Hepatocyte (in vitro differentiated cells): ENCODE measurements around the gene CRX. TPM values are rescaled to one million over a fixed set of nuclear protein-coding genes. Genes with fewer than 3 reads are reported as not detected.
A peak's percentile ranks its signal among the peaks of the same experiment; 100 is the strongest.
"Not testable (repeated sequence)": the region's sequence is repeated elsewhere in the genome, so short reads cannot be mapped to it uniquely, and the experiment has no call there.

Experiments
- DNase-seq: peaks from one replicate; pipeline ENCODE4 v3.0.0-alpha.2; 2016; ENCODE audit warnings: low spot score
- H2AFZ ChIP-seq: fragments of 200-600 bp; sonication (generic); 2 replicates; pipeline ENCODE4 v1.6.0; 2016; ENCODE audit warnings: antibody characterized with exemption, mild to moderate bottlenecking
- H3K27ac ChIP-seq: fragments of 200-600 bp; sonication (generic); 2 replicates; pipeline ENCODE4 v1.5.1; 2016; ENCODE audit warnings: mild to moderate bottlenecking
- H3K27me3 ChIP-seq: fragments of 200-600 bp; sonication (generic); 2 replicates; pipeline ENCODE4 v1.6.1; 2016
- H3K36me3 ChIP-seq: fragments of 200-600 bp; sonication (generic); replicated peaks from 2 replicates; pipeline ENCODE4 v1.5.1; 2016; ENCODE audit warnings: low read depth; ENCODE audit not compliant: insufficient read depth
- H3K4me1 ChIP-seq: fragments of 200-600 bp; sonication (generic); 2 replicates; pipeline ENCODE4 v1.5.1; 2016; ENCODE audit warnings: mild to moderate bottlenecking, moderate library complexity; ENCODE audit not compliant: insufficient read depth
- H3K4me2 ChIP-seq: fragments of 200-600 bp; sonication (generic); 2 replicates; pipeline ENCODE4 v1.6.0; 2016
- H3K4me3 ChIP-seq: fragments of 200-600 bp; sonication (generic); 2 replicates; pipeline ENCODE4 v1.5.1; 2016; ENCODE audit warnings: mild to moderate bottlenecking
- H3K79me2 ChIP-seq: fragments of 200-600 bp; sonication (generic); 2 replicates; pipeline ENCODE4 v1.6.0; 2017; ENCODE audit warnings: mild to moderate bottlenecking
- H3K9me2 ChIP-seq: fragments of 200-600 bp; sonication (generic); replicated peaks from 2 replicates; pipeline ENCODE4 v1.6.0; 2017; ENCODE audit warnings: mild to moderate bottlenecking; ENCODE audit not compliant: insufficient read depth
- H3K9me3 ChIP-seq: fragments of 200-600 bp; sonication (generic); 2 replicates; pipeline ENCODE4 v1.5.1; 2016; ENCODE audit warnings: low read depth, mild to moderate bottlenecking
- H4K20me1 ChIP-seq: fragments of 200-600 bp; sonication (generic); 2 replicates; pipeline ENCODE4 v1.6.0; 2016; ENCODE audit warnings: mild to moderate bottlenecking; ENCODE audit not compliant: insufficient read depth, poor library complexity, severe bottlenecking
- CTCF ChIP-seq: fragments of 200-600 bp; sonication (generic); IDR thresholded peaks from 2 replicates; pipeline ENCODE4 v1.5.1; 2016; ENCODE audit warnings: antibody characterized with exemption, mild to moderate bottlenecking; ENCODE audit not compliant: poor library complexity
- EZH2 ChIP-seq: fragments of 200-600 bp; sonication (generic); IDR thresholded peaks from 2 replicates; pipeline ENCODE4 v1.6.1; 2016; ENCODE audit warnings: antibody characterized with exemption, mild to moderate bottlenecking, borderline replicate concordance
- EZH2phosphoT487 ChIP-seq: fragments of 200-600 bp; sonication (generic); IDR thresholded peaks from one replicate; pipeline ENCODE4 v1.6.1; 2018; ENCODE audit warnings: antibody characterized with exemption, mild to moderate bottlenecking, low read depth, moderate library complexity; ENCODE audit not compliant: unreplicated experiment, severe bottlenecking
- WGBS: methylation state at CpG from one replicate; pipeline ENCODE4 v1.1.6; 2016; ENCODE audit warnings: low lambda C conversion rate; ENCODE audit errors: missing lambda C conversion rate; 5-methylcytosine and 5-hydroxymethylcytosine counted together
- polyA plus RNA-seq: library from polyadenylated mRNA; unstranded; fragments of >200 nt; fragmentation: Nextera tagmentation; extraction: Ambion mirVana; gene quantifications from 2 replicates; pipeline ENCODE4 v1.2.1, GENCODE V29; 2016
- total RNA-seq: library from RNA; depleted of rRNA; stranded (reverse); fragments of >200 nt; gene quantifications from 2 replicates; pipeline ENCODE4 v1.2.3, GENCODE V29; 2014

The CRX gene
- total and polyA plus RNA-seq, 2 experiments from 2014 or later, result 0.15 TPM; not detected in 1

- TF ChIP-seq EZH2phosphoT487 (no peak), EZH2 (no peak)
- Histone ChIP-seq H3K27ac (no peak overlapping the region), H3K36me3 (no peaks in the 10 kb centered on the region), H2AFZ (no peak overlapping the region), H3K27me3 (no peaks in the 10 kb centered on the region), H3K4me3 (peak overlapping the region; percentile 4), H3K4me1 (peaks cover 7% of the 10 kb centered on the region), H3K79me2 (peaks cover 33% of the 10 kb centered on the region), H3K4me2 (peak overlapping the region; percentile 94), H3K9me2 (no peaks in the 10 kb centered on the region), H4K20me1 (peaks cover 3% of the 10 kb centered on the region), H3K9me3 (no peaks in the 10 kb centered on the region)
- 85% methylated on average over 4 of the region's 9 CpGs for WGBS
- DNase-seq, result no peak
These were observed 41.6 kb upstream of the CRX start for GRCh38 chr19:47780215-47780551.

DNA sequence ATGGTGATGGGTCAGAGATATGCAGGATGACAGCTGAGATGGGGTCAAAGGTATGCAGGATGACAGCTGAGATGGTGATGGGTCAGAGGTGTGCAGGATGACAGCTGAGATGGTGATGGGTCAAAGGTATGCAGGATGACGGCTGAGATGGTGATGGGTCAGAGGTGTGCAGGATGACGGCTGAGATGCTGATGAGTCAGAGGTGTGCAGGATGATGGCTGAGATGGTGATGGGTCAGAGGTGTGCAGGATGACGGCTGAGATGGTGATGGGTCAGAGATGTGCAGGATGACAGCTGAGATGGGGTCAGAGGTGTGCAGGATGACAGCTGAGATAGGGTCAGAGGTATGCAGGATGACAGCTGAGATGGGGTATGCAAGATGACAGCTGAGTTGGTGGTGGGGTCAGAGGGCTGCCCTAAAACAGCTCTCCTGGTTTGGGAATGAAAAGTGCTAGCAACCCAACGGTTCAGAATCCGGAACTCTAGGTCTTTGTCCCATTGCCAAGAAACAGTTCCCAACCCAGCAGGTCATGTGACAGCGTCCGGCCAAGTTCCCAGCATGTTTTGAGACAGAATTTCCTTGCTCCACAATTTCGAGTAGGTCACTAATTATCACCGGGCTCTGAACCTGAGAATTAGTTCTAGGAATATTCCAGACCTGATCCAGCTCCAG is 40.0 kb upstream of the CRX start:
- H3K4me3 ChIP-seq, result no peak overlapping the region
- peaks cover 33% of the 10 kb centered on the region for H3K79me2 ChIP-seq
- H3K27me3 ChIP-seq, result no peaks in the 10 kb centered on the region
- no peak overlapping the region for H3K27ac ChIP-seq
- peaks cover 3% of the 10 kb centered on the region for H4K20me1 ChIP-seq
- H3K4me2 ChIP-seq, result no peak overlapping the region
- no peak for DNase-seq
- no peaks in the 10 kb centered on the region for H3K36me3 ChIP-seq
- 92% methylated on average over 9 of the region's 9 CpGs for WGBS
- H3K9me3 ChIP-seq, result no peaks in the 10 kb centered on the region
- H2AFZ ChIP-seq, result no peak overlapping the region
- H3K4me1 ChIP-seq, result peaks cover 7% of the 10 kb centered on the region
- no peaks in the 10 kb centered on the region for H3K9me2 ChIP-seq
- TF ChIP-seq CTCF, result no peak

- H3K9me2 ChIP-seq, result no peaks in the 10 kb centered on the region
- H4K20me1 ChIP-seq, result no peaks in the 10 kb centered on the region
- 98% methylated on average over 7 of the region's 7 CpGs for WGBS
- no peaks in the 10 kb centered on the region for H3K79me2 ChIP-seq
- H3K36me3 ChIP-seq, result no peaks in the 10 kb centered on the region
- H3K27me3 ChIP-seq, result no peaks in the 10 kb centered on the region
- H3K9me3 ChIP-seq, result no peaks in the 10 kb centered on the region
- H3K4me1 ChIP-seq, result no peaks in the 10 kb centered on the region
- no peak overlapping the region for H3K4me3 ChIP-seq
- DNase-seq, result no peak
- no peak overlapping the region for H2AFZ ChIP-seq
- TF ChIP-seq CTCF (no peak), EZH2 (no peak), EZH2phosphoT487 (no peak)
- no peak overlapping the region for H3K4me2 ChIP-seq
- H3K27ac ChIP-seq, result no peak overlapping the region
These were observed 35.2 kb upstream of the CRX start for GRCh38 chr19:47786566-47786965.

GRCh38 chr19:47787307-47787706 is 34.4 kb upstream of the CRX start:
- not testable (repeated sequence) for H3K4me3 ChIP-seq, H3K27ac ChIP-seq, H3K9me3 ChIP-seq, H3K36me3 ChIP-seq, H2AFZ ChIP-seq, H3K4me2 ChIP-seq, H3K4me1 ChIP-seq, H3K27me3 ChIP-seq, H3K79me2 ChIP-seq, H4K20me1 ChIP-seq, H3K9me2 ChIP-seq, DNase-seq
- 89% methylated on average over 10 of the region's 10 CpGs for WGBS

GRCh38 chr19:47789811-47790210 is 31.9 kb upstream of the CRX start:
- peak overlapping the region; percentile 54 for H3K4me2 ChIP-seq
- H4K20me1 ChIP-seq, H3K27ac ChIP-seq, DNase-seq, H3K79me2 ChIP-seq, H3K9me3 ChIP-seq, H3K4me1 ChIP-seq, H3K9me2 ChIP-seq, H3K27me3 ChIP-seq, H3K4me3 ChIP-seq, H3K36me3 ChIP-seq: not testable (repeated sequence)
- H2AFZ ChIP-seq, result peak overlapping the region; percentile 36
- WGBS, result 64% methylated on average over 13 of the region's 13 CpGs
